Dorsolateral prefrontal cortex (tissue), 118 donors: Measurements from ENCODE around the gene GLIS2. TPM values are rescaled to one million over a fixed set of nuclear protein-coding genes. Genes with fewer than 3 reads are reported as not detected.

Experiments
- total RNA-seq, 120 experiments: library from RNA; stranded (reverse); gene quantifications; one replicate each; pipeline versions ENCODE4 v1.2.3 to v1.2.4, GENCODE V29; 2022

The GLIS2 gene
- total RNA-seq, 120 experiments from 2014 or later, result 5.4 to 21.8 (median 8.4) TPM

Other genes with a start within 250 kb of the GLIS2 start
- gene ADCY9, start 199.6 kb upstream of the GLIS2 start, total RNA-seq, result 10 to 100 TPM; 16.3 to 55.2 (median 33.9) TPM
- 1 to 10 TPM in 71 of 120 experiments, under 1 TPM in 49; 0.42 to 4.2 (median 1.2) TPM for gene SRL, start 74.0 kb upstream of the GLIS2 start, total RNA-seq
- 10 to 100 TPM in 119 of 120 experiments, 1 to 10 TPM in 1; 9.7 to 30.2 (median 16.2) TPM for gene TFAP4, start 43.0 kb upstream of the GLIS2 start, total RNA-seq
- gene PAM16, start 35.3 kb downstream of the GLIS2 start, total RNA-seq, result 10 to 100 TPM; 31.5 to 61.9 (median 44.6) TPM
- 10 to 100 TPM in 84 of 120 experiments, 1 to 10 TPM in 36; 3.9 to 49.4 (median 12.1) TPM for gene VASN, start 55.8 kb downstream of the GLIS2 start, total RNA-seq
- gene CORO7, start 100.5 kb downstream of the GLIS2 start, total RNA-seq, result 100 to 1,000 TPM in 1 of 120 experiments, 10 to 100 TPM in 119; 38.4 to 111 (median 63.7) TPM
- gene DNAJA3, start 109.8 kb downstream of the GLIS2 start, total RNA-seq, result 10 to 100 TPM; 38.3 to 66.6 (median 53.2) TPM
- gene NMRAL1, start 158.6 kb downstream of the GLIS2 start, total RNA-seq, result 10 to 100 TPM; 28.4 to 78.4 (median 55.8) TPM
- gene HMOX2, start 160.3 kb downstream of the GLIS2 start, total RNA-seq, result 100 to 1,000 TPM in 32 of 120 experiments, 10 to 100 TPM in 88; 41.9 to 120 (median 90.5) TPM
- 100 to 1,000 TPM; 100 to 237 (median 186) TPM for gene CDIP1, start 222.7 kb downstream of the GLIS2 start, total RNA-seq
- gene C16orf96, start 240.3 kb downstream of the GLIS2 start, total RNA-seq, result 1 to 10 TPM in 59 of 120 experiments, under 1 TPM in 61; 0.30 to 2.0 (median 1.00) TPM